Stimulated activated CD4-positive, alpha-beta T cell treated with anti-CD3 and anti-CD28 coated beads, Interleukin-15, amount 100 ng/mL, for 1 hour (primary cell): ENCODE measurements around the gene CLMP.
"Not testable (repeated sequence)": the region's sequence is repeated elsewhere in the genome, so short reads cannot be mapped to it uniquely, and the experiment has no call there.

Source experiments
- DNase-seq, 2 donors: peaks; one replicate each; pipeline ENCODE4 v3.0.0-alpha.2; 2020; ENCODE audit warnings: low read depth in 1 of 2, low spot score in 1 of 2

The CLMP gene

GRCh38 chr11:123090168-123090567 lies 104.9 kb downstream of the CLMP start:
- not testable (repeated sequence) for DNase-seq

- not testable (repeated sequence) for DNase-seq
These were observed 106.2 kb downstream of the CLMP start for GRCh38 chr11:123088896-123089295.

- DNase-seq: not testable (repeated sequence)
These were observed 107.4 kb downstream of the CLMP start for GRCh38 chr11:123087657-123088056.

- no peak for DNase-seq
These were observed 108.7 kb downstream of the CLMP start for GRCh38 chr11:123086305-123086704.

- no peak for DNase-seq
These were observed 109.6 kb downstream of the CLMP start for GRCh38 chr11:123085497-123085896.

- DNase-seq: no peak
These were observed 110.6 kb downstream of the CLMP start for GRCh38 chr11:123084454-123084853.

- peak in 1 of 2 donors; percentile 51 for DNase-seq
These were observed 111.4 kb downstream of the CLMP start for GRCh38 chr11:123083623-123084029.

- DNase-seq: no peak
These were observed 112.1 kb downstream of the CLMP start for GRCh38 chr11:123082977-123083376.

GRCh38 chr11:123080015-123080414 lies 115.0 kb downstream of the CLMP start:
- no peak for DNase-seq

GRCh38 chr11:123076484-123076883 lies 118.6 kb downstream of the CLMP start:
- no peak for DNase-seq

GRCh38 chr11:123073343-123074057 lies 121.5 kb downstream of the CLMP start:
- DNase-seq: no peak

- no peak for DNase-seq
These were observed 122.3 kb downstream of the CLMP start for GRCh38 chr11:123072762-123073161.

- no peak for DNase-seq
These were observed 122.7 kb downstream of the CLMP start for GRCh38 chr11:123072332-123072761.

GRCh38 chr11:123069908-123070821 lies 124.9 kb downstream of the CLMP start:
- no peak for DNase-seq

GRCh38 chr11:123065621-123066020 lies 129.4 kb downstream of the CLMP start:
- DNase-seq: no peak

GRCh38 chr11:123063826-123064657 lies 131.0 kb downstream of the CLMP start:
- DNase-seq: no peak

- DNase-seq: no peak
These were observed 131.9 kb downstream of the CLMP start for GRCh38 chr11:123062892-123063825.

- peak; percentile 99 for DNase-seq
These were observed 132.7 kb downstream of the CLMP start for GRCh38 chr11:123062158-123062891.

GRCh38 chr11:123061403-123062157 lies 133.5 kb downstream of the CLMP start, which contains the start of gene HSPA8:
Gene HSPA8 (minus strand): TSS chr11:123062136. CDS start chr11:123061324, 812 bp downstream.
- peak; percentile 44 to 53 for DNase-seq
